COLO668 (cell line): ENCODE measurements around the gene CITED1.
"Not testable (repeated sequence)": the region's sequence is repeated elsewhere in the genome, so short reads cannot be mapped to it uniquely, and the experiment has no call there.

Source experiments
- DNase-seq: peaks from one replicate; lab custom pipeline; 2025; ENCODE audit not compliant: unreplicated experiment; lab: John Stamatoyannopoulos, UW

Gene CITED1

GRCh38 chrX:72305286-72306084 is at the start of gene CITED1:
CITED1 (minus strand) TSS chrX:72305914; CDS start chrX:72302869, 3,045 bp downstream.
- DNase-seq, result peak; percentile 33

DNA sequence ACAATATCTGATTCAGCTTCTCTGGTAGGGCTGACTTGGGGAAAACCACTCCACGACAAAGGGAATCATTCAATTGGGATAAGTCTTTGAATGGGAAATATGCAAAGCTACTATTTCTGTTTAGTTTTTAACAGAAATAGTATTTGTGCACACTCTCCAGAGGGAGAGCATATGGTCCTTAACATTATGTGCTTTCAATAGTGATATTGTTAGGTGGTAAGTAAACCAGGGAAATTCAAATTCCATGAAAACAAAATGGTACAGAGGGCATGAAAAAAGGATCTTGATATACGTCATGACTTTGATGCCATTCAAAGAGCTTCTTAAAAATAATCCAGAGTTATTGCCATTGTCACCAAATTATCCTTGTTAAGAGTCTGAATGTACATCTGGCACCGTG is 47.1 kb upstream of the CITED1 start:
- DNase-seq, result no peak

- DNase-seq, result no peak
Measured at GRCh38 chrX:72351606-72352334, 46.1 kb upstream of the CITED1 start.

- no peak for DNase-seq
Measured at GRCh38 chrX:72349190-72349589, 43.5 kb upstream of the CITED1 start.

DNA sequence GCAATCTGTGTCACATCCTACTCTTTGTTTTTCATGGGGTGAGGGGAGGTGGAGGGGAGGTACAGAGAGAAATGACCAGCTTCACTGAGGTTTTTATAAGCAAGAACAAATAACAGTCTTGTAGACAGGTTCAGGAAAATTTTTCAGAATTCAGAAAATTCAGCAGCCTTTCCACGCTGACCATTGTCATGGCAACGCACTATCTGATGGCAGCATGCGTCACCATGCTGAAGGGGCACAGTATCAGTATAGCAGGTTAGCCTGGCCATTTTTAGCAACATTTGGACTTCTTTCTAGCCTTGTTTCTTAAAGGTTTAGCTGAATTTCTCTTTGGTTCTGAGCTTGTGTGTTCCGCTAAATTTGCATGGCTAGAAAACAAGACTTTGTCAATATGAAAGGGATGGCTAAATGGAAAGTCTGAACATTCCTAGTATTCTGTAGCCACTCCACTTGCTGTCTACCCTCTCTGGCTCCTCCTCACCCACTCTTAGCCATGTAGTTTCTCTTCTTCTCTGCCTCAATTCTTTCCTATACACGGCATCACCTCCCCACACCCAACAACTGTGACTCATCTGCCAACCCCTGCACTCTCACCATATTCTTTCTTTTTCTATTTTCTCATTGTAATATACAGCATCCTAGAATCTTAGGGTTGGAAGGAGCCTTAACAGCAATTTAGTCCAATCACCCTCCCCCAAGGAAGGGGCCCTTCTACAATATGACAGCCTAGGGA is 42.7 kb upstream of the CITED1 start:
- no peak for DNase-seq

DNA sequence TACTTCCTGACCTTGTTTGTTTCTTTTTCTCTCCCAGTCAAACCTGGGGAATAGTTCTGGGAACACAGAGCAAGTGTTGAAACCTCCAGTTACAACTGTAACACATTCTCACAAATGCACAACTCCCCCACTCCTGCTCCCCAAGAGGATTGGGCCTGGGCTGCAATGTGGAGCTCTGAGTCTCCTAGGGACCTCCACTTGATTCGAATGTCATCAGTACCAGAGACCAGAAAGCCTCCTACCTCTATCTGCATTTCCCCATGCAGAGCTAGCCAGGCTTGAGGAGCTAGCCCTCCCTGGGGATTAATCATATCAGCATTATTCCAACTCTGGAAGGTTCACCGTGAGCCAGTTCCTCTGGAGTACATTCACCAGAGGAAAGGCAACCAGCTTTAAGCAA is 41.7 kb upstream of the CITED1 start:
- DNase-seq, result no peak

- DNase-seq, result no peak
Measured at GRCh38 chrX:72346302-72346949, 40.7 kb upstream of the CITED1 start.

DNA sequence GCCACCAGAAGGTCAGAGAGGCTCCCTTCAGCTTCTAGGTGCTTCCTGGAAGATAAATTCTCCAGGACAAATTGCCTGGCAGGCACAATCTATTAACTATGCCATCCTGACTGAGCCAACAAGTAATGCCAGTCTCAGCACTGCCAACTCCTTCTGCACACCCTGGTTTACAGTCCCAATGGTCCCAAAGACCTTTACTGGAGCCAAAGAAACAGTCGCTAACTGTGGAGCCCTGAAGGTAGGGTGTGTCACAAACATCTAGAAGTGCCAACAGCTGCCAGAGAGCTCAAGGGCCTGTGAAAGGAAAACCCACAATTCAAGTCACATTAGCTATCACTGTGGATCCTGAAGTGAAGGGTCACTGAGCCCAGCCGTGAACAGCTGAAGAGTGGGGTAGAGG is 34.9 kb upstream of the CITED1 start:
- no peak for DNase-seq

- DNase-seq, result no peak
Measured at GRCh38 chrX:72340041-72340440, 34.3 kb upstream of the CITED1 start.

GRCh38 chrX:72330131-72330530 is 24.4 kb upstream of the CITED1 start:
- peak; percentile 3 for DNase-seq

DNA sequence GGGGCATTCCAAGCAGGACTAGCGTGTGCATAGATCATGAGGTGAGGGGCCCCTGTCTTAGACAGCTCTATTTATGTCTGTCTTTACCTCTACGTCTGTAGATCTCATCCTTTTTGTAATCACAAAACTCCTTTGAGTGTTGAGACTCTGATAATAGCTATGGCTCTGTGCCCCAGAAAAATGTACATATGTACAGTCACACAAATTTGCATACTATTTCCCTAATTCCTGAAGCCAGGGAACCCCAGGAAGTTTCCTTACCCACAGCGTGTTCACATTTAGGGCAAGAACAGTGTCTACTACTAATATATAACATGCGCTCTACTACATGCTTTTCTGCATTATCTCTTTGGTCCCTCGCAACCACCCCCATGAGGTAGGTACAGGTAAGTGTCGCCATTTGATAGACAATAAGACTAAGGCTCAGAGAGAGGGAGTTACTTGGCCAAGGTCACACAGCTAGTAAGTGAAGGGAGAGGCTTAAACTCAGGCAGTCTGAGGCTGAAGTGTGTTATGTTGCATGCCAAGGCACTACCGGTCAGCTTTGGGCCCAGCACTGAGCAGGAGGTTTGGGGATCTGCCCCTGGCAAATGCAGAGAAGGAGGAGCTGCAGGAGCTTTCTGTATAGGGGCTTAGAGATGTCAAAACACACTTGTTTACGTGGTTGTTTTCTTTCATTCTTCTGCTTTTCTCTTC is 21.0 kb upstream of the CITED1 start:
- DNase-seq, result no peak

- DNase-seq, result not testable (repeated sequence)
Measured at GRCh38 chrX:72319651-72320050, 13.9 kb upstream of the CITED1 start.

DNA sequence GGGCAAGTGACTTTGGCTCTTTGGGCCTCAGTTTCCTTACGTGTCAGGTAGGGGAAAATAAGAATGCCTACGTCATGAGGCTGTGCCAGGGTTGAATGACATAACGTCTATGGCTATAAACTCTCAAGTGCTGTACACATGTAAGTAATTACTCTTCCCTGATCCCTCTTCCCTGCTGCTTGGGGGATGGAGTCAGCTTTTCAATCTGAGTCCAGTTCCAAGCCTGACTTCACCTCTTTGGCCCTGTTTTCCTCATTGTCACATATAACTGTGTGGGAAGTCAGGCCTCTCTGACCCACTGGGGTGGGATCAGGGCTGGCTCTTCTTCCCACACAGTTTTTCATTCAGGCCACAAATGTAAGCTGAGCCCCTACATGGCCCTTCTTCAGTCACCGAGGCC is 11.4 kb upstream of the CITED1 start:
- no peak for DNase-seq

DNA sequence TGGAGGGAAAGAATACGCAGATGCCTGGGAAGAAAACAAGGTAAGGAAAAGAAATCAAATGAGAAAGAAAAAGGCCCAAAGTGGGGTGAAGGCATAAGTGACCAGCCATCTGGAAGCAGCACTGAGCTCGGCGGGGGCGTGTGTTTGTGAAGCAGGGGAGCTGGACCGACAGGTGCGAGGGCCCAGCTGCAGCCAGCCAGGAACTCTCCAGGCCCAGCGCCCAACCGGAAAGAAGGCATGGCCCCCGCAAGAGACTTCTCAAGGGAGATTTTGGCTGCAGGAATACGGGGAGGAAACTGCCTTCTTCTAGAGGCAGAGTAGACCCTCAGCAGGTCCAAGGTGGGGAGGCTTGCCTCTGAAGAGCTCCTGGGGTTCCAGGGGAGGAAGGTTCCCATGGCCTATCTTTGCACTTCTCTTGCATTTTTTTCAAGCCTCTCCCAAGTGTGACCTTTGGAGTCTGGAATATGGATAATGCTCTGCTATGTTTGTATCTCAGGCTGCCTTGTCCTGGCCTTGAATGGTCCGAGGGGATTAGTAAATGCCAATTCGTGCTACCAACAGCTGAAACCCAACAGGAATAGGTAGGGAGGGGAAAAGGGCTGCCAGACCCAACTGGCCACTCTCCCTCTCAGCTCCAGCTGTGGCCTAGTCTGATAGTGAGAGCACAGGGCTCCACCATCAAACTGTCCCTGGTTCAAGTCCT is 10.8 kb upstream of the CITED1 start:
- peak; percentile 65 for DNase-seq

GRCh38 chrX:72314881-72315280 is 9.2 kb upstream of the CITED1 start:
- DNase-seq, result peak; percentile 5

DNA sequence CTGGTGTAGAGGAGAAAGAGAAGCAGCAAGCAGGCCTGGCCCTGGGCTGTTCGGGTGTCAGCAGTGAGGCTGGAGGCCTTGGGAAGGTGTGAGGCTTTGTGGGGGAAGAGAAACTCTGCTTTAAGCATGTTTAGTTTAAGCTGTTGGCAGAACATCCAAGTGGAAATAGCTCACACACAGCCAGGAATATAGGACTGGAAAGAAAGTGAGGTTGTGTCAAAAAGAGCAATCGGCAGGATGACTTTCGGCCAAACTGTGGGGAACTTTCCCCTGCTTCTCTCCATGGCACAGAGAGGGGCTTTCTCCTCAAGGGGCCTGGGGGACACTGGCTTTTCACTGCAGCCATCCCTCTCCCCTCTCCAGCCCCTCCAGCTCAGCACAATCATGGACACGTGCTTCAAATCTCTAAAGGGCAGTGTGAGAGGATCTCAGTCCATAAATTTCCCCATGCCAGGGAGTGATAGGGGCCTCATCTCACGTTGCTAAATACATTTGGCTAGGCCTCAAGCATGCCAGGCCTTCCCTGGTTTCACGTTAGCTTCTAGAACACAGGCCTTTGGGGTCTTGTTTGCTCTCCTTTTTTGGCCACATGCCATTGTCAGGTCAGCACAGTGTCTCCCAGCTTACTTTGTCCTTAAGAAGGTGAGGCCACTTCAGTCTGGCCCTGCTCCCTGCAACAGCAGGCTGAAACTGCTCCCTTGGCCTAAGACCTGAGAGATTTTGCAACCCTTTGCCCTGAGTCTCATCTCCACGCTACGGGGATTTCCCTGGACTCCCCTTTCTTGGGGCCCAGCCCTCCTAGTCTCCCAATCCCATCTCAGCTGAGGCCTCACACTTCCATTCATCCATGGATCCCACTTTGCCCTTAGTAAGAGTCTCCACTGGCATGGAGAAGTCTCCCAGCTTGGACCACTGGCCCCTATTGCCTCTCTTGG is 8.3 kb upstream of the CITED1 start:
- no peak for DNase-seq

DNA sequence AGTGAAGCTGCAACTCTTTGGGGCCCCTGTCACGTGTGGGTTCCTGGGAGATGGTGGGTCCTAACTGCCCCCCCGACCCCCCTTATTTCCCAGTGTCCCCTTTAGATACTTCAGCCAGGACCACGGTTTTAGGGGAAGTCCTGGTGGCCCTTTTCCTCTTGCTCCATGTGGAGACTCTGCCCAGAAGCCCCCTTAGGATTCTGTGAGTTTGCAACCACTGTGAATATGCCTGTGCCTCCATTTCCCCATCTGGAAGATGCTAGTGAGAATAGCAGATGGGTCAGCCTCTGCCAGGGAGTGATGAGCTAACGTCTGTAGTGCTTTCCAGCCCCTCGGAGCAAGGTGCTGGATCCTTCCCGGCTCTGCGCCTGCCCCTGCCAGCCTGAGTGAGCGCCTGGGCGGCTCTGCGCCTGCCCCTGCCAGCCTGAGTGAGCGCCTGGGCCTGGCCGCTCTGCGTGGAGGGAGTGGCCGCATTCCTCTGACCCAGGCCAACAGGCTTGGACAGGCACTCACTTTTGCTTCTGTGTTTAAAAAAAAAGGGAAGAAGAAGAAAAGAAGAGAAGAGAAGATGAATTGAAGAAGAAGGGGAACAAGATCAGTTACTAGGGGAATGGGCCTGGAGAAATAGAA is 6.7 kb upstream of the CITED1 start:
- no peak for DNase-seq

GRCh38 chrX:72309297-72310071 is 3.8 kb upstream of the CITED1 start:
- DNase-seq, result no peak
